Endothelial cell (in vitro differentiated cells): ENCODE results near the gene ADAMTS2. TPM values are rescaled to one million over a fixed set of nuclear protein-coding genes. Genes with fewer than 3 reads are reported as not detected.

Experiments used
- DNase-seq: peaks from one replicate; pipeline ENCODE4 v3.0.0; 2021; ENCODE audit warnings: low spot score
- H3K27ac Mint-ChIP-seq: one replicate; pipeline ENCODE4 v1.8.0; 2021; ENCODE audit warnings: mixed read lengths, inconsistent platforms; ENCODE audit not compliant: unreplicated experiment
- H3K27me3 Mint-ChIP-seq: one replicate; pipeline ENCODE4 v1.8.0; 2021; ENCODE audit warnings: mild to moderate bottlenecking, moderate library complexity, mixed read lengths, inconsistent platforms; ENCODE audit not compliant: unreplicated experiment
- H3K36me3 Mint-ChIP-seq: one replicate; pipeline ENCODE4 v1.8.0; 2021; ENCODE audit warnings: mild to moderate bottlenecking, low read depth, mixed read lengths, inconsistent platforms; ENCODE audit not compliant: unreplicated experiment
- H3K4me1 Mint-ChIP-seq: one replicate; pipeline ENCODE4 v1.8.0; 2021; ENCODE audit warnings: mild to moderate bottlenecking, mixed read lengths, inconsistent platforms; ENCODE audit not compliant: unreplicated experiment
- H3K4me3 Mint-ChIP-seq: one replicate; pipeline ENCODE4 v1.8.0; 2021; ENCODE audit warnings: mild to moderate bottlenecking, mixed read lengths, inconsistent platforms; ENCODE audit not compliant: unreplicated experiment
- H3K9me3 Mint-ChIP-seq: one replicate; pipeline ENCODE4 v1.8.0; 2021; ENCODE audit warnings: mixed read lengths, inconsistent platforms; ENCODE audit not compliant: unreplicated experiment
- CTCF ChIP-seq: fragments of 200-600 bp; sonication (generic); IDR thresholded peaks from one replicate; pipeline ENCODE4 v1.5.0; 2021; ENCODE audit warnings: antibody characterized with exemption; ENCODE audit not compliant: unreplicated experiment
- total RNA-seq: library from RNA; stranded (reverse); fragmentation: NEBNext Ultra II Directional; extraction: Animal tissue kit (Norgen Biotek cat#: 25700); gene quantifications from one replicate; pipeline ENCODE4 v1.2.1, GENCODE V29; 2021; ENCODE audit not compliant: unreplicated experiment

The ADAMTS2 gene
- total RNA-seq, 1 donor from 2014 or later = 1.5 TPM

GRCh38 chr5:179373101-179373934 lies 28.1 kb upstream of the ADAMTS2 start:
- Mint-ChIP-seq H3K4me3 (no peak overlapping the region), H3K36me3 (no peaks in the 10 kb centered on the region), H3K27me3 (peaks cover 2% of the 10 kb centered on the region), H3K27ac (no peak overlapping the region), H3K9me3 (no peaks in the 10 kb centered on the region), H3K4me1 (no peaks in the 10 kb centered on the region)
- TF ChIP-seq CTCF = no peak
- no peak for DNase-seq

GRCh38 chr5:179371681-179372680 lies 26.7 kb upstream of the ADAMTS2 start:
- TF ChIP-seq CTCF = no peak
- Mint-ChIP-seq H3K27me3 (peaks cover 2% of the 10 kb centered on the region), H3K27ac (no peak overlapping the region), H3K4me1 (no peaks in the 10 kb centered on the region), H3K9me3 (no peaks in the 10 kb centered on the region), H3K4me3 (no peak overlapping the region), H3K36me3 (no peaks in the 10 kb centered on the region)
- no peak for DNase-seq

- no peak overlapping the region for H3K27ac Mint-ChIP-seq
- no peak overlapping the region for H3K4me3 Mint-ChIP-seq
These were observed 25.9 kb upstream of the ADAMTS2 start for GRCh38 chr5:179371121-179371510.

GRCh38 chr5:179370490-179371120 lies 25.3 kb upstream of the ADAMTS2 start:
- Mint-ChIP-seq H3K36me3 (no peaks in the 10 kb centered on the region), H3K27ac (no peak overlapping the region), H3K4me1 (no peaks in the 10 kb centered on the region), H3K27me3 (peaks cover 2% of the 10 kb centered on the region), H3K4me3 (no peak overlapping the region), H3K9me3 (no peaks in the 10 kb centered on the region)
- no peak for TF ChIP-seq CTCF
- DNase-seq = no peak

More at GRCh38 chr5:179371121-179371510, 25.9 kb upstream of the ADAMTS2 start:
- DNase-seq = no peak
- H3K9me3 Mint-ChIP-seq = no peaks in the 10 kb centered on the region
- H3K27me3 Mint-ChIP-seq = peaks cover 2% of the 10 kb centered on the region
- no peaks in the 10 kb centered on the region for H3K4me1 Mint-ChIP-seq
- H3K36me3 Mint-ChIP-seq = no peaks in the 10 kb centered on the region
- TF ChIP-seq CTCF = no peak
